HepG2 (cell line): Measurements from ENCODE around the gene FRAS1.

Source experiments
- ARID3A ChIP-seq: IDR thresholded peaks from 2 replicates; pipeline ENCODE4 v1.6.1; 2012; ENCODE audit warnings: low read depth, low read length, improper control_type of control experiment
- ATF6 ChIP-seq: sonication (generic); formaldehyde crosslinking; conservative IDR thresholded peaks from 2 replicates; pipeline ENCODE4 v1.4.0; 2020; ENCODE audit warnings: missing genetic modification reagents
- ESRRA ChIP-seq: sonication (generic); formaldehyde crosslinking; IDR thresholded peaks from 2 replicates; pipeline ENCODE4 v1.5.1; 2020; ENCODE audit warnings: mild to moderate bottlenecking, low read depth, missing genetic modification reagents
- HOMEZ ChIP-seq: IDR thresholded peaks from 2 replicates; pipeline ENCODE4 v1.6.1; 2016; ENCODE audit warnings: low read depth
- MYC ChIP-seq: sonication (generic); formaldehyde crosslinking; IDR thresholded peaks from 2 replicates; pipeline ENCODE4 v1.9.0; 2021; ENCODE audit warnings: missing genetic modification reagents, borderline replicate concordance
- NBN ChIP-seq: fragments of 450-650 bp; conservative IDR thresholded peaks from 2 replicates; pipeline ENCODE4 v1.6.1; 2017
- NR2C2 ChIP-seq: sonication (generic); formaldehyde crosslinking; IDR thresholded peaks from 2 replicates; pipeline ENCODE4 v1.4.0; 2020; ENCODE audit warnings: missing genetic modification reagents, mild to moderate bottlenecking, moderate library complexity, borderline replicate concordance
- POLR2A ChIP-seq, 2 experiments: IDR thresholded peaks; 2 replicates each; pipeline ENCODE4 v1.6.1; 2011; ENCODE audit warnings: low read depth in 2 of 2, low read length in 2 of 2, mild to moderate bottlenecking in 1 of 2, moderate library complexity in 1 of 2; ENCODE audit not compliant: insufficient read depth in 1 of 2
- PRDM4 ChIP-seq: sonication (generic); formaldehyde crosslinking; IDR thresholded peaks from 2 replicates; pipeline ENCODE4 v1.9.0; 2021; ENCODE audit warnings: missing genetic modification reagents, borderline replicate concordance
- TAF1 ChIP-seq: sonication (generic); formaldehyde crosslinking; IDR thresholded peaks from 2 replicates; pipeline ENCODE4 v1.4.0; 2020; ENCODE audit warnings: missing genetic modification reagents
- ZNF24 ChIP-seq: fragments of 450-650 bp; IDR thresholded peaks from 2 replicates; pipeline ENCODE4 v1.6.1; 2017; ENCODE audit warnings: antibody characterized with exemption, mild to moderate bottlenecking
- ZNF552 ChIP-seq: sonication (generic); formaldehyde crosslinking; IDR thresholded peaks from 2 replicates; pipeline ENCODE4 v1.9.0; 2022; ENCODE audit warnings: missing genetic modification reagents, mild to moderate bottlenecking, borderline replicate concordance
- ZSCAN30 ChIP-seq: sonication (generic); formaldehyde crosslinking; IDR thresholded peaks from 2 replicates; pipeline ENCODE4 v1.5.0; 2020; ENCODE audit warnings: mild to moderate bottlenecking, missing genetic modification reagents

GRCh38 chr4:78083035-78083434, 25.9 kb downstream of the FRAS1 start:
- TF ChIP-seq ARID3A = no peak
- TF ChIP-seq MYC = no peak
- no peak for TF ChIP-seq ATF6 (CRISPR knock-in tag)
- no peak for TF ChIP-seq ESRRA (CRISPR knock-in tag)
- TF ChIP-seq HOMEZ (CRISPR knock-in tag) = no peak
- TF ChIP-seq NR2C2 (CRISPR knock-in tag) = no peak
- TF ChIP-seq PRDM4 (CRISPR knock-in tag) = no peak
- no peak for TF ChIP-seq NBN
- TF ChIP-seq TAF1 (CRISPR knock-in tag) = no peak
- no peak for TF ChIP-seq ZSCAN30 (CRISPR knock-in tag)
- no peak for TF ChIP-seq ZNF24
- no peak for TF ChIP-seq ZNF552
- TF ChIP-seq POLR2A (IDR thresholded peaks at IDR 0.05; ENCODE audit: insufficient read depth in 1 of 2, low read depth in 2 of 2, low read length in 2 of 2) = no peak
